Middle frontal gyrus (tissue), 1 donor: Measurements from ENCODE around the gene ABCB8.

Experiments used
- DNase-seq: peaks from one replicate; pipeline ENCODE4 v3.0.0-alpha.2; 2015; ENCODE audit warnings: low spot score; ENCODE audit errors: extremely low spot score

The ABCB8 gene

GRCh38 chr7:151056666-151057505 lies 28.6 kb downstream of the ABCB8 start:
- DNase-seq = no peak

- DNase-seq = no peak
Measured at GRCh38 chr7:151057506-151057988, 29.3 kb downstream of the ABCB8 start, which contains the start of gene CDK5. TSS of gene CDK5 (minus strand) at chr7:151057897. CDS start at chr7:151057848, 49 bp downstream.

GRCh38 chr7:151057989-151058780 lies 29.9 kb downstream of the ABCB8 start:
- peak; percentile 99 for DNase-seq

GRCh38 chr7:151058781-151059366 lies 30.6 kb downstream of the ABCB8 start:
- DNase-seq = no peak

DNA sequence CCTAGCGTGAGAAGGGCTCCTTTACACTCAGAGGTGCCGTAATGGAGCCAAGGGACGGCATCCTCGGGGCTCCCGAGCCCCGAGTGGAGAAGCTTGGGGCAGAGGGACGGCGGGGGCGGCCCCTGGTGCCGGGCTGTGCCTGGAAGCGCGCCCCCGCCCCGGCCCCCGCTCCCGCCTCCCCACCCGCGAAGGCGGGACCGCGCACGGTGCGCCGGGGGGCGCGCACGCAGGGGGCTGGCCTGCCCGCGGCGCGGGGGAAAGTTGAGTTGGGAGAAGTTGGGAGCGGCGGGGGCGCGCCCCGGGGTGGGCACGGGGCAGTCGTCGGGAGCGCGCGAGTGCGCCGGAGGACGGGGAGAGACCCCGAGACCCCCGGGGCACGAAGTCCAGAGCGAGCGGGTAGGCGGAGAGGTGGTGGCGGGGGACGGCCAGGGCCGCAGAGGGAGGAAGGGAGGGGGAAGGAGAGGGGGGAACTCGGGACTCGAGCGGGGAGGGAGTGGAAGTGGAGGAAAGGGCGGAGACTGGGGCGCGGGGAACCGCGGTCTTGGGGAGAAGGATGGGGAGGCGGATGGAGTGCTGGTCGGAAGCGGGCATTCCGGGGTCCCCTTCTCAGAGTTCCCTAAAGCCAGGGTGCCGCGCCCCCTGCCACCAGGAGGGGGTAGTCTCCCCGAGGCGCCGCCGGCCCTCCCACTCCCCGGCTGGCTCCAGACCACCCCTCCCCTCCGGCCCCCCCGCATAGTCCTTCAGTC lies 31.3 kb downstream of the ABCB8 start, which contains the start of gene SLC4A2:
Gene SLC4A2, plus strand, starts transcription at position 223 of the 746 bp plus-strand sequence. CDS start 2,399 bp downstream, outside the sequence.
- peak; percentile 66 for DNase-seq

DNA sequence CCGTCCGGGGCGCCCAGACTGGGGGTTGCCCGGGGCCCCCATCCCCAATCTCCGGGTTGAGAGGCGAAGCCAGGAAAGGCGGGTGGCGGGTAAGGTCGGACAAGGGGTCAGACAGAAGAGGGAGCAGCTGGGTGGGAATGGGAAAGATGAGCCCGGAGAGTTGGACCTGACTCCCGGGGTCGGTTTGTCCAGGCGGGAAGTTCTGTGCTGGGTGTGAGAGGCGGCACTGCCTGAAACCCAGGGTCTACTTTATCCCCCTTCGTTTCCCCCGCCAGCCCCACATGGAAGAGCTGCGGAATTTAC lies 31.8 kb downstream of the ABCB8 start:
- DNase-seq = no peak

DNA sequence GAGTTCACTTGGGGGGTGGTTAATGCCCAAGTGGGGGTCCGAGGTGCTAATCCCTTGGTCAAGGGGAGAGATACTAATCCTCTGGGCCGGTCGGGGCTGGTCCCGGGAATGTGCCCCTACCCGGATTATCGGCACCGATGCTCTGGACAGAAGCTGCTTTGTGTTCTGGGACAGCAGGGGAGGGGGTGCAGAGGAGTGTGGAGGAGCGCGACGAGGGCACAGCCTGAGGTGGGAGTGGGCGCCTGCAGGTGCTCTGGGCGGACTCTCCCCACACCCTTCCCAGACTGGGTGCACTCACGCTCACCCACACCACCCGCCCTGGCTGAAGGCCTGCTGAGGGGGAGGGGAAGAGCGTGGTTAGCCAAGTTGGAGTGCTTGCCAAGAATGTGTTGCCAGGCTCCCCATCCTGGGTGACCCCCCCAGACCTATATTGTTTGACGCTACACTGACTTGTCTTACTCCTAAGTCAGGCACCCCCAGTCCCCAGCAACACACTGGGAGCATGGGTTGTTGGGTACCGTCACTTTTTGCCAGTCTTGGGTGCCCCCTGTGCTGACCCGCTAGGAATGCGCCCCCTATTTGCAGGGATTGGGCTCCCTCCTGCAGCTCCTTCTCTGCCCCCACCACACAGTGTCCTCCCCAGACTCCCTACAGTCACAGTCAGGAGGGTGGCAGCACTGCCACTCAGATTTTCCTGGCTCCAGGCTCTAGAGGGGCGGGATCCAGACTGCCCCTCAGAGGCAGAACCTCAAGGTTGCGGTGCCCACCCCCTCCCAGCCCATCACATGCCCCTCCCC lies 32.4 kb downstream of the ABCB8 start:
- DNase-seq = no peak

DNA sequence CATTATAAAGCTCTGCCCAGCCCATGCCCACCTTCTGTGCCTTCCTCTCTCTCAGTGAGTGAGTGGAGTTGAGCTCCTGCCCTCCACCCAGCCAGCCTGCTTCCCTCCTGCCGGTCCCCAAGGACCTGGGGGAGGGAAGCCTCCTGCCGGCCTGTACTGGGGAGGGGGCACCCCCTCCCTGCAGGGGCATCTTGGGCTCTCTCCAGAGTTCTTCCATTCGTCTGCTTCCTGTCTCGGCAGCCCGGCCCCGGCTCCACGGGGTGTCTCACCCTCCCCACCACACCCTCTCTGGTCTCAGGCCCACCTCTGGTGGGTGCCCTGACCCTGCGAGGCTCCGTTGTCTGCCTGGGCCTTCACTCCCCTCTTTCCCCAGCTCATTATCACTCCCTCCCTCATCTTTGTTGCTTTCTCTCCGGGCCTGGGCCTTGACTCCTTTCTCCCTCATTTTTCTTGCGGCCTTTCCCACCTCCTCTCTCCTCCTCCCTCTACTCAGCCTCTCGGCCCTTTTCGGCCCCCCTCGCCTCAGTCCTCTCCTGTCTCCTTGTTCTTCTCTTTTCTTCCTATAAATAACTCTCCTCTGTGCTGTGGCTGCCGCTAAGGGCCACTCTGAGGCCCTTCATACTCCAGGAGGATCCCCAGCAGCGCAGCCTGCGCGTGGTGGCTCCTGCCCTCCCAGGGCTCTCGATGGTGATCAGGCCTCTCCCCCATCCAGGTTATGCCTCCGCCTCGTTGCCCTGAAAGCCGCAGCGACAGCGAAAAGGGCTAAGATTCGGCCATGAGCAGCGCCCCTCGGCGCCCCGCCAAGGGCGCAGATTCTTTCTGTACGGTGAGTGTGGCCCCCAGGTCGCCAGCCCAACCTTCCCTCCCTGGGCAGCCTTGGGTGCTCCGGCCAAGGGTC lies 33.2 kb downstream of the ABCB8 start:
- no peak for DNase-seq

GRCh38 chr7:151062111-151062398 lies 33.8 kb downstream of the ABCB8 start:
- no peak for DNase-seq

GRCh38 chr7:151062399-151063211 lies 34.4 kb downstream of the ABCB8 start:
- DNase-seq = no peak

GRCh38 chr7:151063212-151063561 lies 34.9 kb downstream of the ABCB8 start:
- DNase-seq = no peak

GRCh38 chr7:151064454-151064853 lies 36.2 kb downstream of the ABCB8 start:
- no peak for DNase-seq

- DNase-seq = no peak
Measured at GRCh38 chr7:151064993-151065392, 36.7 kb downstream of the ABCB8 start.

GRCh38 chr7:151065516-151065915 lies 37.3 kb downstream of the ABCB8 start:
- DNase-seq = no peak

GRCh38 chr7:151066273-151066974 lies 38.2 kb downstream of the ABCB8 start:
- no peak for DNase-seq

DNA sequence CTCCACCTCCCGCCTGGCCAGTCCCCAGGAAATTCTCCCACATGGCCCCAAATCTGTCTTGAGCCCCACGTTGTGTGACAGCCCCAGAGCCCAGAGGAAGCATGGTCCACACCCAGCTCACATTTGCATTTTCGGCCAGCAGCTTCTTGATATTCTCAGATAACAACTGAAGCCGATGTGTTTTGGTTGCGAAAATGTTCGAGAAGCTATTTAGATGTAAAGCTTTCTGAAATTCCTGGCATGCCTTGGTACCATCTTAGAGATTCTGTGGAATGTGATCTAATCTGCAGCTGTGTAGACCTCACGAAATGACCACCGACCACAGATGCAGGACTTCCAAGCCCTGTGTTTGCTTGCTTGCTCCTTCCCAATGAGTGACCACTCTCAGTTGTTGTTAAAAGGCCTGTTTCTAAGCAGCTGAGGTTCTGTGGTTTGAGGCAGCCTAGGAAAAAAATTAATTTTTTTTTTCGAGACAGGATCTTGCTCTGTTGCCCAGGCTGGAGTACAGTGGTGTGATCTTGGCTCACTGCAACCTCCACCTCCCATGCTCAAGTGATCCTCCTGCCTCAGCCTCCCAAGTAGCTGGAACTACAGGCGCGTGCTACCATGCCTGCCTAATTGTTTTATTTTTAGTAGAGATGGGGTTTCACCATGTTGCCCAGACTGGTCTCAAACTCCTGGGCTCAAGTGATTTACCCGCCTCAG lies 40.0 kb downstream of the ABCB8 start:
- DNase-seq = no peak

GRCh38 chr7:151069841-151070573 lies 41.8 kb downstream of the ABCB8 start:
- no peak for DNase-seq
